Effector memory CD4-positive, alpha-beta T cell (primary cell): ENCODE measurements around the gene OR6C75.
"Not testable (repeated sequence)": the region's sequence is repeated elsewhere in the genome, so short reads cannot be mapped to it uniquely, and the experiment has no call there.

ENCODE experiments used
- DNase-seq, 3 donors: peaks; one replicate each; pipeline ENCODE4 v3.0.0-alpha.2; 2020
- H3K27ac ChIP-seq: 2 replicates; pipeline ENCODE4 v1.7.0; 2013; ENCODE audit warnings: mild to moderate bottlenecking, low read length, moderate library complexity; ENCODE audit not compliant: insufficient read depth, poor library complexity, severe bottlenecking
- H3K27me3 ChIP-seq: replicated peaks from 2 replicates; pipeline ENCODE4 v1.7.0; 2013; ENCODE audit warnings: mild to moderate bottlenecking, low read length; ENCODE audit not compliant: insufficient read depth, control insufficient read depth, poor library complexity, severe bottlenecking
- H3K36me3 ChIP-seq: 2 replicates; pipeline ENCODE4 v1.7.0; 2013; ENCODE audit warnings: mild to moderate bottlenecking, low read length, moderate library complexity; ENCODE audit not compliant: control insufficient read depth, insufficient read depth
- H3K4me1 ChIP-seq: 2 replicates; pipeline ENCODE4 v1.7.0; 2013; ENCODE audit warnings: low read length, mild to moderate bottlenecking; ENCODE audit not compliant: control insufficient read depth, insufficient read depth, poor library complexity, severe bottlenecking
- H3K4me3 ChIP-seq: 2 replicates; pipeline ENCODE4 v1.7.0; 2013; ENCODE audit warnings: low read length, low read depth, mild to moderate bottlenecking; ENCODE audit not compliant: insufficient read depth, poor library complexity, severe bottlenecking
- H3K9me3 ChIP-seq: 2 replicates; pipeline ENCODE4 v1.7.0; 2013; ENCODE audit warnings: mild to moderate bottlenecking, low read length, moderate library complexity; ENCODE audit not compliant: control insufficient read depth

Gene OR6C75

GRCh38 chr12:55392032-55392795, 29.4 kb downstream of the OR6C75 start:
- no peak overlapping the region for H3K4me3 ChIP-seq
- no peaks in the 10 kb centered on the region for H3K4me1 ChIP-seq
- H3K27ac ChIP-seq = no peak overlapping the region
- no peak for DNase-seq
- no peaks in the 10 kb centered on the region for H3K9me3 ChIP-seq
- no peaks in the 10 kb centered on the region for H3K36me3 ChIP-seq
- H3K27me3 ChIP-seq = peaks cover 3% of the 10 kb centered on the region

DNA sequence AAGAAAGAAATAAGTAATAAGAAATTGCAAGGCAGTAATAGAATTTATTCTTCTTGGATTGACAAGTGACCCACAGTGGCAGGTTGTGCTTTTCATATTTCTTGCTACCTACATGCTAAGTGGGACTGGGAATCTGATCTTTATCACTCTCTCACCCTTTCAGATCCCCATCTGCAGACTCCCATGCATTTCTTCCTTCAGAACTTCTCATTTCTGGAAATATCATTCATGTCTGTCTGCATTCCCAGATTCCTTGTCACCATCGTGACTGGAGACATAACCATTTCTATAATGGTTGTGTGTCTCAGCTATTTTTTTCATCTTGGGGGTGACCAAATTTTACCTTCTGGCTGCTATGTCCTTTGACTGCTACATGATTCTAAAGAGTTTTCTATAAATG, 33.6 kb downstream of the OR6C75 start:
- Histone ChIP-seq H3K27ac (no peak overlapping the region), H3K27me3 (peaks cover 3% of the 10 kb centered on the region), H3K9me3 (no peaks in the 10 kb centered on the region), H3K4me1 (no peaks in the 10 kb centered on the region), H3K36me3 (no peaks in the 10 kb centered on the region), H3K4me3 (no peak overlapping the region)
- DNase-seq = no peak

DNA sequence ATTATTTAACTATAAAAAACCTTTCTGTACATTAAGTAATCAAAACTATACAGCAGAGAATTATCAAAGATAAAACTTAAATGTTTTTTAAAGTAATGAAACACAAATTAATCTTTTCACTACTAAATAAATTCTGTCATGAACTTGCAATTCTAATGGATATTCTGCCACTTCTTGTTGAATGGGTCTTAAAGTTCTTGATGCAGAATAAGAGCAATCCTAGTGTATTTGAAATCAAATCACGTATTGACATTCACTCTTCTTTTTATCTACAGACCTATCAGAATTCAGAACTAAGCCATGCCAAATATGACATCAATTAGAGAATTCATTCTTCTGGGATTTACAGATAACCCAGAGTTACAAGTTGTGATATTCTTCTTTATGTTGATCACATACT, 37.5 kb downstream of the OR6C75 start, which contains the start of gene OR6C65:
Gene OR6C65, plus strand, starts transcription at position 301 of the 400 bp plus-strand sequence. Its CDS starts 0 bp downstream, at position 301.
- no peaks in the 10 kb centered on the region for H3K9me3 ChIP-seq
- no peaks in the 10 kb centered on the region for H3K4me1 ChIP-seq
- no peak within 1 kb of the TSS for H3K4me3 ChIP-seq
- no peaks in the 10 kb centered on the region for H3K36me3 ChIP-seq
- DNase-seq = no peak
- no peak within 1 kb of the TSS for H3K27ac ChIP-seq
- H3K27me3 ChIP-seq = peaks cover 3% of the 10 kb centered on the region

GRCh38 chr12:55407866-55408265, 45.1 kb downstream of the OR6C75 start:
- H3K4me3 ChIP-seq = no peak overlapping the region
- no peaks in the 10 kb centered on the region for H3K9me3 ChIP-seq
- no peaks in the 10 kb centered on the region for H3K27me3 ChIP-seq
- H3K4me1 ChIP-seq = no peaks in the 10 kb centered on the region
- no peak overlapping the region for H3K27ac ChIP-seq
- no peak for DNase-seq
- no peaks in the 10 kb centered on the region for H3K36me3 ChIP-seq

- H3K9me3 ChIP-seq, H3K36me3 ChIP-seq, H3K4me1 ChIP-seq, H3K4me3 ChIP-seq, DNase-seq, H3K27me3 ChIP-seq, H3K27ac ChIP-seq: not testable (repeated sequence)
These were observed 46.4 kb downstream of the OR6C75 start for GRCh38 chr12:55409133-55409532.

DNA sequence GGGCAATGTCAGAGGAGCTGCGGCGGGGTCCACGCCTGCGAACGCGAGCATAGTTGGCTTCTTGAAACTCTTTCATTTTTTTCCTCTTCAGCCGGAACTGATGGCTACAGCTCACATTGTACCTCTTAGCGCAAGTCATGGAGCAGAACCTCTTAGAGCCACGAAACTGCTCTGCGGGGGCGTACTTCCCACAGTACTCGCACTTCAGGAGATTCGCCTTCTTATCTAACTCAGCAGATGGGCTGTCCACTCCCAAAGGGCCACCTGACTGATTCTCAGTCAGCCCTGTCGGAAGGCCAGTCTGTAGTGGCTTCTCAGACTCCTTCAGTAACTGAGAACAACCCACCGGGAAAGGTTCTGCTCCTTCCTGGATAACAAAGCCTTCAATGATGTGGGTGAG, 49.4 kb downstream of the OR6C75 start:
- not testable (repeated sequence) for H3K27me3 ChIP-seq, H3K9me3 ChIP-seq, DNase-seq, H3K4me3 ChIP-seq, H3K27ac ChIP-seq, H3K36me3 ChIP-seq, H3K4me1 ChIP-seq

DNA sequence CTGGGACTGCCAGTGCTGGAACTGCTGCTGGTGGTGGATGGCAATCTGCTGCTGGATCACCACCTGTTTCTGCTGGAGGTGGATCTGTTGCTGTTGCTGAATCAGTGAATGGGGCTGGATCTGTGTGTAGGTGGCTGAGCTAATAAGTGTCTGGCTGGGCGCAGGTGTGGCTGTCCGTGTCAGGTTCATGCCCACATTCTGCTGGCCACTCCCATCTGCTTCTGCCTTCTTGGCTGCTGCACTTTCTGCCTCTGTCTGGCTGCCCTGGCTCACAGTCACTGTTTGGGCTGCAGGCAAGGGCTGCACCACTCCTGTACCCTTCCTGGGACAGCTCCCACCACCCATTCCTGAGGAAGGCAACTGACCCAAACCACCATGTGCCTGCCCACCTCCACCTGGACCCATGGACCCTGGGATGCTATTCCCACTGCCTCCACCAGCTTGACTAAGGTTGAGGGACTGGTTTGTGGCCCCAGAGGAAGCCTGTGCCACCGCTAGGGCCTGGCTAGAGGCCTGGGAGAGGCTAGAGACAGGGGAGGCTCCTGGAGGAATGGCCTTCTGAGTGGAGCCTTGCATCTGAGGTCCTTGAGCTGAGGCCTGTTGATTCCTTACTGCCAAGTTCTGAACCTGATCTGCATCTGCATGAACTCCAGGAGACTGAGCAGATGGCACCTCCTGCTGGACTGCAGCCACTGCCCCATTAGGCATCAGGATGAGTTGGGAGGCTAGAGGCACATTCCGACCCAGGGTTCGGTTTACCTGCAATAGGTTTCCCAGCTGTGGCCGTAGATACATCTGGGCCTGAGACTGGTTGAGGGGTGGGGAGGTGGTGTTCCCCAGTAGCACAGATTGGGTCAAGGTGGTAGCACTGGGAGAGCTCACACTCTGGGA, 51.0 kb downstream of the OR6C75 start:
- H3K9me3 ChIP-seq, H3K27me3 ChIP-seq, H3K4me3 ChIP-seq: not testable (repeated sequence)

GRCh38 chr12:55414396-55414823, 51.6 kb downstream of the OR6C75 start:
- DNase-seq, H3K4me3 ChIP-seq, H3K4me1 ChIP-seq, H3K27me3 ChIP-seq, H3K9me3 ChIP-seq, H3K36me3 ChIP-seq, H3K27ac ChIP-seq: not testable (repeated sequence)

More for the DNA sequence above, 51.0 kb downstream of the OR6C75 start:
- not testable (repeated sequence) for H3K4me1 ChIP-seq, H3K27ac ChIP-seq, DNase-seq, H3K36me3 ChIP-seq

DNA sequence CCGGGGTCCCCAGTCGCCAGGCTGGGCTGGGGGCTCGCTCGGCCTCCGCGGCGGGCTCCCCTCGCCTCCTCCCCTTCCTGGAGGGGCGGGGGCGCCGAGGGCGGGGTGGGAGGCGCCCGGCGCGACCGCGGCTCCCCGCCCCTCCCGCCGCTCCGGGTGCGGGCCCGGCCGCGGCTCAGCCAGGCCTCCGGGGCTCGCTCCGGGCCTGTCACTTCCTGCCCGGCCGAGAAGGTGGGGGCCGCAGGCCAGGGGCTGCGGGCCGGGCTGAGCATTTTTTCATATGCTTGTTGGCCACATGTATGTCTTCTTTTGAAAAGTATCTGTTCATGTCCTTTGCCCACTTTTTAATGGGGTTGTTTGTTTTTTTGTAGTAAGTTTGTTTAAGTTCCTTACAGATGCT, 52.1 kb downstream of the OR6C75 start:
- not testable (repeated sequence) for H3K27ac ChIP-seq, H3K4me1 ChIP-seq, H3K9me3 ChIP-seq, H3K27me3 ChIP-seq, H3K4me3 ChIP-seq, H3K36me3 ChIP-seq, DNase-seq

- Histone ChIP-seq H3K27me3 (no peaks in the 10 kb centered on the region), H3K9me3 (no peaks in the 10 kb centered on the region), H3K4me1 (no peaks in the 10 kb centered on the region), H3K36me3 (no peaks in the 10 kb centered on the region), H3K27ac (no peak overlapping the region), H3K4me3 (no peak overlapping the region)
- no peak for DNase-seq
These were observed 54.2 kb downstream of the OR6C75 start for GRCh38 chr12:55416961-55417360.
